ENCODE data around the gene EXOSC10. TPM values are rescaled to one million over a fixed set of nuclear protein-coding genes. Genes with fewer than 3 reads are reported as not detected.

Gene EXOSC10
- total and polyA plus RNA-seq, 2 of the 4 experiments (the other 2 are of a cell fraction), result 64.5 to 66.0 TPM

- no peak for ATAC-seq (ENCODE audit: low read depth)
- Histone ChIP-seq H3K9ac (ENCODE audit: low read depth, low read length) (no peak overlapping the region), H4K5ac (ENCODE audit: low read depth, low read length) (no peak overlapping the region), H3K18ac (ENCODE audit: low read depth, low read length) (no peak overlapping the region), H4K20me1 (ENCODE audit: insufficient read depth, low read length) (no peaks in the 10 kb centered on the region), H3K56ac (ENCODE audit: extremely low read depth, insufficient read depth, low read length) (no peak overlapping the region), H2BK120ac (ENCODE audit: low read depth, low read length) (no peak overlapping the region), H3K4ac (ENCODE audit: low read depth, low read length) (no peak overlapping the region), H3K14ac (replicated peaks; ENCODE audit: low read depth, low read length) (no peak overlapping the region), H2BK5ac (ENCODE audit: low read depth, low read length, poor library complexity, severe bottlenecking) (no peak overlapping the region), H3K23ac (ENCODE audit: low read depth, low read length) (no peak overlapping the region), H3K9me1 (ENCODE audit: insufficient read depth, low read length) (no peaks in the 10 kb centered on the region), H2BK15ac (ENCODE audit: low read depth, low read length) (no peak overlapping the region), H3K4me1 (ENCODE audit: control insufficient read depth, insufficient read depth, low read length) (no peaks in the 10 kb centered on the region), H2BK20ac (ENCODE audit: low read depth, low read length) (no peak overlapping the region), H3K4me2 (ENCODE audit: low read depth, low read length) (no peak overlapping the region), H3K4me3 (ENCODE audit: insufficient read depth, low read depth, low read length) (no peak overlapping the region), H3K27me3 (ENCODE audit: control insufficient read depth, insufficient read depth, low read length) (no peaks in the 10 kb centered on the region), H2AK5ac (ENCODE audit: low read depth, low read length) (no peak overlapping the region), H4K91ac (ENCODE audit: insufficient read depth, low read depth, low read length) (no peak overlapping the region), H3K9me3 (ENCODE audit: control insufficient read depth, insufficient read depth, low read length) (no peaks in the 10 kb centered on the region), H4K8ac (ENCODE audit: low read depth in 2 of 2, low read length in 2 of 2) (no peak overlapping the region), H2AFZ (replicated peaks; ENCODE audit: low read length, poor library complexity) (no peak overlapping the region), H2AK9ac (replicated peaks; ENCODE audit: low read depth, low read length, poor library complexity) (no peak overlapping the region), H3K79me1 (ENCODE audit: low read depth in 1 of 2, low read length in 2 of 2) (no peaks in the 10 kb centered on the region; a peak in 1 of 4 replicates), H3K36me3 (ENCODE audit: control insufficient read depth, insufficient read depth, low read length) (peaks cover 59% of the 10 kb centered on the region), H3K27ac (ENCODE audit: insufficient read depth, low read length) (no peak overlapping the region)
- BruUV-seq (replicated peaks), result no TSS peak
- DNase-seq, result no peak
- no peak for TF ChIP-seq MAFK (IDR thresholded peaks at IDR 0.05; ENCODE audit: low read depth, low read length)
- no peak for TF ChIP-seq CTCF (conservative IDR thresholded peaks at IDR 0.05; ENCODE audit: low read depth, low read length)
- TF ChIP-seq CHD1 (IDR thresholded peaks at IDR 0.05; ENCODE audit: low read depth, low read length), result no peak
- no peak for TF ChIP-seq USF2 (IDR thresholded peaks at IDR 0.05; ENCODE audit: low read depth, low read length)
- TF ChIP-seq RFX5 (IDR thresholded peaks at IDR 0.05; ENCODE audit: low read depth, low read length), result no peak
- TF ChIP-seq CEBPB (IDR thresholded peaks at IDR 0.05; ENCODE audit: low read depth, low read length), result no peak
- TF ChIP-seq SMC3 (IDR thresholded peaks at IDR 0.05; ENCODE audit: low read depth, low read length), result no peak
- no peak for TF ChIP-seq ELK1 (IDR thresholded peaks at IDR 0.05; ENCODE audit: borderline replicate concordance, low read depth, low read length)
- no peak for TF ChIP-seq BHLHE40 (IDR thresholded peaks at IDR 0.05; ENCODE audit: low read depth, low read length)
- ChIA-PET CTCF (no interaction called here), POLR2A (ENCODE audit: unreplicated experiment) (no interaction called here)
- WGBS, 2 experiments (ENCODE audit: extremely low coverage in 2 of 2, insufficient read length in 1 of 2), result no CpG with 5 or more reads among the region's 3 CpGs
- intact Hi-C loops (cut with micrococcal nuclease), result no loop called here
- in situ Hi-C loops (cut with MboI; ENCODE audit: low sequenced_read_pairs), result no loop called here
- dilution Hi-C loops (cut with HindIII; ENCODE audit: low sequenced_read_pairs, unreplicated experiment), result no loop called here
These were observed 25.3 kb upstream of the EXOSC10 start for GRCh38 chr1:11124965-11125364.

Data from IMR-90 (cell line).